Measurements from ENCODE around the gene CCDC39. TPM values are rescaled to one million over a fixed set of nuclear protein-coding genes. Genes with fewer than 3 reads are reported as not detected.

The CCDC39 gene
- total and polyA plus RNA-seq, 2 of the 4 experiments (the other 2 are of a cell fraction), result not detected

GRCh38 chr3:180704532-180704931, 25.2 kb upstream of the CCDC39 start:
- no peak overlapping the region for H4K8ac ChIP-seq (ENCODE audit: low read depth in 2 of 2, low read length in 2 of 2)
- intact Hi-C loops (cut with micrococcal nuclease) (no loop called here), dilution Hi-C loops (cut with HindIII; ENCODE audit: low sequenced_read_pairs, unreplicated experiment) (no loop called here), in situ Hi-C loops (cut with MboI; ENCODE audit: low sequenced_read_pairs) (no loop called here)
- TF ChIP-seq ELK1 (IDR thresholded peaks at IDR 0.05; ENCODE audit: borderline replicate concordance, low read depth, low read length), result no peak
- no peak for TF ChIP-seq FOS (IDR thresholded peaks at IDR 0.05; ENCODE audit: low read depth, low read length)
- TF ChIP-seq MAZ (IDR thresholded peaks at IDR 0.05; ENCODE audit: borderline replicate concordance, low read depth, low read length), result no peak
- TF ChIP-seq RCOR1 (IDR thresholded peaks at IDR 0.05; ENCODE audit: insufficient replicate concordance, low read length), result no peak
- TF ChIP-seq MAFK (IDR thresholded peaks at IDR 0.05; ENCODE audit: low read depth, low read length), result no peak
- no peak for TF ChIP-seq BHLHE40 (IDR thresholded peaks at IDR 0.05; ENCODE audit: low read depth, low read length)
- no peak for TF ChIP-seq CEBPB (IDR thresholded peaks at IDR 0.05; ENCODE audit: low read depth, low read length)
- TF ChIP-seq MXI1 (IDR thresholded peaks at IDR 0.05; ENCODE audit: borderline replicate concordance, low read depth, low read length), result no peak
- TF ChIP-seq CHD1 (IDR thresholded peaks at IDR 0.05; ENCODE audit: low read depth, low read length), result no peak
- TF ChIP-seq POLR2A (IDR thresholded peaks at IDR 0.05; ENCODE audit: low read depth, low read length), result no peak
- no peak for TF ChIP-seq RAD21 (IDR thresholded peaks at IDR 0.05; ENCODE audit: low read length)
- no peaks in the 10 kb centered on the region for H3K79me1 ChIP-seq (ENCODE audit: low read depth in 1 of 2, low read length in 2 of 2)
- H3K9me1 ChIP-seq (ENCODE audit: insufficient read depth, low read length), result no peaks in the 10 kb centered on the region
- no peak overlapping the region for H2AFZ ChIP-seq (replicated peaks; ENCODE audit: low read length, poor library complexity)
- no peaks in the 10 kb centered on the region for H3K4me1 ChIP-seq (ENCODE audit: control insufficient read depth, insufficient read depth, low read length)
- H3K56ac ChIP-seq (ENCODE audit: extremely low read depth, insufficient read depth, low read length), result no peak overlapping the region
- ChIA-PET POLR2A (ENCODE audit: unreplicated experiment) (no interaction called here), CTCF (no interaction called here)
- BruUV-seq (replicated peaks), result no TSS peak
- no peak overlapping the region for H3K4ac ChIP-seq (ENCODE audit: low read depth, low read length)
- DNase-seq, result no peak
- H3K9me3 ChIP-seq (ENCODE audit: control insufficient read depth, insufficient read depth, low read length), result 0 out of 2 replicates have a peak, but pooled peaks cover 3% of the 10 kb centered on the region
- no peak overlapping the region for H2AK5ac ChIP-seq (ENCODE audit: low read depth, low read length)
- H4K20me1 ChIP-seq (ENCODE audit: insufficient read depth, low read length), result no peaks in the 10 kb centered on the region
- H3K23ac ChIP-seq (ENCODE audit: low read depth, low read length), result no peak overlapping the region
- no peak overlapping the region for H4K91ac ChIP-seq (ENCODE audit: insufficient read depth, low read depth, low read length)
- H2BK5ac ChIP-seq (ENCODE audit: low read depth, low read length, poor library complexity, severe bottlenecking), result no peak overlapping the region
- H4K5ac ChIP-seq (ENCODE audit: low read depth, low read length), result no peak overlapping the region
- H3K27ac ChIP-seq (ENCODE audit: insufficient read depth, low read length), result no peak overlapping the region
- H3K14ac ChIP-seq (replicated peaks; ENCODE audit: low read depth, low read length), result no peak overlapping the region
- H3K9ac ChIP-seq (ENCODE audit: low read depth, low read length), result no peak overlapping the region
- H3K4me2 ChIP-seq (ENCODE audit: low read depth, low read length), result no peak overlapping the region
- H2BK20ac ChIP-seq (ENCODE audit: low read depth, low read length), result no peak overlapping the region
- H3K36me3 ChIP-seq (ENCODE audit: control insufficient read depth, insufficient read depth, low read length), result no peaks in the 10 kb centered on the region
- H2BK15ac ChIP-seq (ENCODE audit: low read depth, low read length), result no peak overlapping the region
- no peak overlapping the region for H3K18ac ChIP-seq (ENCODE audit: low read depth, low read length)
- H2AK9ac ChIP-seq (replicated peaks; ENCODE audit: low read depth, low read length, poor library complexity), result no peak overlapping the region
- no peaks in the 10 kb centered on the region for H3K27me3 ChIP-seq (ENCODE audit: control insufficient read depth, insufficient read depth, low read length)
- no peak overlapping the region for H2BK120ac ChIP-seq (ENCODE audit: low read depth, low read length)
- ATAC-seq (ENCODE audit: low read depth), result no peak
- H3K4me3 ChIP-seq (ENCODE audit: insufficient read depth, low read depth, low read length), result no peak overlapping the region
